Lung (tissue), 12 donors: Measurements from ENCODE around the gene HSF5. TPM values are rescaled to one million over a fixed set of nuclear protein-coding genes. Genes with fewer than 3 reads are reported as not detected.
"Not testable (repeated sequence)": the region's sequence is repeated elsewhere in the genome, so short reads cannot be mapped to it uniquely, and the experiment has no call there.

ENCODE experiments used
- ATAC-seq: fragments of 200-7000 bp; cut with Tn5 transposase; one replicate; pipeline ENCODE4 v1.9.1; 2020; ENCODE audit warnings: moderate number of reproducible peaks; ENCODE audit not compliant: insufficient read depth, low FRiP score
- DNase-seq, 3 donors: peaks; one replicate each; pipeline ENCODE4 v3.0.0-alpha.2; 2013 to 2017
- H3K27ac ChIP-seq, 2 donors: one replicate each; pipeline ENCODE4 v1.5.1; 2013; ENCODE audit warnings: mild to moderate bottlenecking in 2 of 2, moderate library complexity in 2 of 2, control low read depth in 1 of 2, inconsistent platforms in 1 of 2, low read depth in 1 of 2, low read length in 1 of 2
- H3K27me3 ChIP-seq, 3 donors: one replicate each; pipeline ENCODE4 v1.5.1; 2013; ENCODE audit warnings: low read length in 2 of 3; ENCODE audit not compliant: control insufficient read depth in 3 of 3, insufficient read depth in 3 of 3
- H3K36me3 ChIP-seq, 4 donors: one replicate each; pipeline ENCODE4 v1.5.1; 2013; ENCODE audit warnings: low read length in 4 of 4, mild to moderate bottlenecking in 1 of 4, moderate library complexity in 1 of 4; ENCODE audit not compliant: control insufficient read depth in 4 of 4, insufficient read depth in 4 of 4
- H3K4me1 ChIP-seq, 5 donors: one replicate each; pipeline ENCODE4 v1.5.1; 2013; ENCODE audit warnings: low read length in 5 of 5, mild to moderate bottlenecking in 2 of 5, moderate library complexity in 1 of 5; ENCODE audit not compliant: control insufficient read depth in 5 of 5, insufficient read depth in 5 of 5
- H3K4me3 ChIP-seq: one replicate; pipeline ENCODE4 v1.5.1; 2013; ENCODE audit warnings: mild to moderate bottlenecking, control low read depth, moderate library complexity
- H3K9ac ChIP-seq, 2 donors: one replicate each; pipeline ENCODE4 v1.5.1; 2013; ENCODE audit warnings: low read length in 2 of 2, control low read depth in 1 of 2; ENCODE audit not compliant: insufficient read depth in 1 of 2
- H3K9me3 ChIP-seq, 4 donors: one replicate each; pipeline ENCODE4 v1.5.1; 2013; ENCODE audit warnings: low read length in 3 of 4, mild to moderate bottlenecking in 1 of 4, moderate library complexity in 1 of 4; ENCODE audit not compliant: control insufficient read depth in 4 of 4, insufficient read depth in 3 of 4
- CTCF ChIP-seq: IDR thresholded peaks from 2 replicates; pipeline ENCODE4 v1.5.1; 2012; ENCODE audit warnings: mild to moderate bottlenecking; ENCODE audit errors: control extremely low read depth, extremely low read depth
- WGBS, 2 donors: extraction: QIAGEN DNeasy Blood & Tissue Kit; methylation state at CpG; one replicate each; pipeline ENCODE4 v1.1.7; 2013; 5-methylcytosine and 5-hydroxymethylcytosine counted together
- polyA plus RNA-seq, 2 donors: library from polyadenylated mRNA; stranded (reverse); fragments of 200-250 nt; gene quantifications; one replicate each; pipeline ENCODE4 v1.2.1, GENCODE V29; 2013
- total RNA-seq, 2 donors: library from RNA; depleted of rRNA in 1 of 2; stranded (reverse); fragments of >200 nt in 1 of 2; gene quantifications; one replicate each; pipeline ENCODE4 v1.2.1, GENCODE V29; 2014 to 2021
- donor health status: control.
- donor health status: control.
- donor health status: Bipolar disorder and iron deficiency.
- donor health status: healthy.
- donor health status: DM: yes; HTN: yes; CAD: no.

HSF5 gene
- total and polyA plus RNA-seq, 4 donors = 0.02 to 0.17 (median 0.08) TPM

DNA sequence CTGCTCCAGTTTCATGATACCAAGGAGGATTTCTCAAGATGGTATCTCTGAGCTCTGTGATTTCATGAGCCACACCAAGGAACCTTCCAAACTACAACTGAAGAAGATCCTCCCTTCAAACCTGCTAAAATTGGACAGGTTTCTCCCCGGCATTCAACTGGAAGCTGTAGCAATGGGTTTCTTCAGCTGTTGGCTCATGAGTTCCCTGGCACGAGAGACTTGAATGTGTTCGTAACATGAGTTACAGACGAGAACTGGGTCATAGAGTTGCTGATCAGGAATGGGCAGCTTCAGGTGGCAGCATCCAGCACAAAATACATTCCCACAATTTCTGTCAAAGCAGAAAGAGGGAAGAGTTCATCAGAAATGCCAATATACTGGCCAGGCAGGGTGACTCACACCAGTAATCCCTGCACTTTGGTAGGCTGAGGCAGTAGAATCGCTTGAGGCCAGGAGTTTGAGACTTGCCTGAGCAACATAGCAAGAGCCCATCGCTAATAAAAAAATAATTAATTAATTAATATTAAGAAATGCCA is 3.4 kb upstream of the HSF5 start:
- Histone ChIP-seq H3K9ac (no peak overlapping the region), H3K27me3 (no peaks in the 10 kb centered on the region), H3K9me3 (no peaks in the 10 kb centered on the region), H3K27ac (no peak overlapping the region), H3K4me1 (peaks cover 0 to 2% (median 0%) of the 10 kb centered on the region in 5 donors), H3K36me3 (peaks cover 40 to 60% (median 47%) of the 10 kb centered on the region in 4 donors), H3K4me3 (no peak overlapping the region)
- no peak for TF ChIP-seq CTCF
- ATAC-seq = no peak
- 97 to 98% methylated on average over 6 of the region's 6 CpGs for WGBS, 2 donors
- DNase-seq = no peak

- no peak for TF ChIP-seq CTCF
- Histone ChIP-seq H3K27ac (no peak overlapping the region), H3K4me3 (no peak overlapping the region), H3K9ac (no peak overlapping the region), H3K9me3 (no peaks in the 10 kb centered on the region), H3K27me3 (no peaks in the 10 kb centered on the region), H3K4me1 (no peaks in the 10 kb centered on the region), H3K36me3 (peaks cover 24 to 36% (median 28%) of the 10 kb centered on the region in 4 donors)
- ATAC-seq (no peak), DNase-seq (no peak)
- WGBS, 2 donors = 85 to 90% methylated on average over 26 of the region's 26 CpGs
Observed at GRCh38 chr17:58488428-58488890, 251 bp upstream of the HSF5 start.

GRCh38 chr17:58484600-58484999 is 3.6 kb downstream of the HSF5 start:
- H3K36me3 ChIP-seq = peaks cover 0 to 9% (median 1%) of the 10 kb centered on the region in 4 donors

GRCh38 chr17:58481798-58482197 is 6.4 kb downstream of the HSF5 start:
- H3K4me3 ChIP-seq, H3K27ac ChIP-seq, H3K9me3 ChIP-seq, H3K9ac ChIP-seq, H3K4me1 ChIP-seq, H3K27me3 ChIP-seq, DNase-seq, H3K36me3 ChIP-seq, ATAC-seq: not testable (repeated sequence)
- 92 to 94% methylated on average over 5 of the region's 5 CpGs for WGBS, 2 donors

More at GRCh38 chr17:58484600-58484999, 3.6 kb downstream of the HSF5 start:
- no peak overlapping the region for H3K27ac ChIP-seq
- WGBS, 2 donors = 92 to 93% methylated on average over 3 of the region's 3 CpGs
- no peaks in the 10 kb centered on the region for H3K27me3 ChIP-seq
- no peak overlapping the region for H3K9ac ChIP-seq
- H3K4me1 ChIP-seq = no peaks in the 10 kb centered on the region
- ATAC-seq (no peak), DNase-seq (no peak)
- H3K9me3 ChIP-seq = no peaks in the 10 kb centered on the region
- H3K4me3 ChIP-seq = no peak overlapping the region
- no peak for TF ChIP-seq CTCF
